Calu3 (cell line): ENCODE data around the gene PPAN. TPM values are rescaled to one million over a fixed set of nuclear protein-coding genes. Genes with fewer than 3 reads are reported as not detected.
A peak's percentile ranks its signal among the peaks of the same experiment; 100 is the strongest.

ENCODE experiments used
- Bru-seq: library from RNA; stranded (reverse); fragments of 400-500 nt; gene quantifications from one replicate; lab custom pipeline; 2021; lab: Mats Ljungman, UMichigan
- BruChase-seq, 2 experiments: library from RNA; stranded (reverse); fragments of 400-500 nt; gene quantifications; one replicate each; lab custom pipeline; 2021; lab: Mats Ljungman, UMichigan
- BruUV-seq: library from RNA; stranded (reverse); fragments of 400-500 nt; replicated peaks from 2 replicates; lab custom pipeline; 2021; lab: Mats Ljungman, UMichigan
- CTCF ChIA-PET: fragments of 300-600 bp; sonication (Branson Sonifier 250); formaldehyde crosslinking; loops from one replicate; lab custom pipeline; 2022; ENCODE audit warnings: antibody characterized with exemption; lab: Charles Lee
- DNase-seq: peaks from one replicate; pipeline ENCODE4 v3.0.0; 2022
- H3K27ac Mint-ChIP-seq: one replicate; pipeline ENCODE4 v1.8.0; 2022; ENCODE audit warnings: mixed read lengths; ENCODE audit not compliant: unreplicated experiment
- H3K27me3 Mint-ChIP-seq: one replicate; pipeline ENCODE4 v1.8.0; 2022; ENCODE audit warnings: mixed read lengths; ENCODE audit not compliant: unreplicated experiment
- H3K36me3 Mint-ChIP-seq: one replicate; pipeline ENCODE4 v1.8.0; 2022; ENCODE audit warnings: mild to moderate bottlenecking, moderate library complexity, mixed read lengths; ENCODE audit not compliant: insufficient read depth, unreplicated experiment
- H3K4me1 Mint-ChIP-seq: one replicate; pipeline ENCODE4 v1.8.0; 2022; ENCODE audit warnings: mild to moderate bottlenecking, low read depth, mixed read lengths; ENCODE audit not compliant: unreplicated experiment
- H3K4me3 Mint-ChIP-seq: one replicate; pipeline ENCODE4 v1.8.0; 2022; ENCODE audit warnings: mild to moderate bottlenecking, low read depth, moderate library complexity, mixed read lengths; ENCODE audit not compliant: unreplicated experiment
- H3K9me3 Mint-ChIP-seq: one replicate; pipeline ENCODE4 v1.8.0; 2022; ENCODE audit warnings: low read depth, mixed read lengths; ENCODE audit not compliant: unreplicated experiment
- CTCF ChIP-seq: fragments of 200-600 bp; IDR thresholded peaks from one replicate; pipeline ENCODE4 v1.8.0; 2022; ENCODE audit warnings: antibody characterized with exemption; ENCODE audit not compliant: unreplicated experiment
- intact Hi-C: fragments of 100-400 bp; cut with micrococcal nuclease; formaldehyde crosslinking; loops from one replicate; pipeline ENCODE4 v1.10.0; 2022; ENCODE audit not compliant: unreplicated experiment
- long read RNA-seq: library from polyadenylated mRNA; stranded (forward); transcript quantifications from one replicate; pipeline ENCODE4 v2.0.0, GENCODE V29; 2022
- total RNA-seq: library from RNA; stranded (reverse); gene quantifications from 2 replicates; pipeline ENCODE4 v1.2.3, GENCODE V29; 2022

PPAN gene
- total RNA-seq (52.2 and 56.4 TPM in 2 replicates), Bru-seq, nascent RNA (percentile 76 among the genes with signal in this experiment), BruChase-seq, experiment 1, labeled RNA remaining after a 6-hour chase (percentile 95 among the genes with signal in this experiment), BruChase-seq, experiment 2, labeled RNA remaining after a 2-hour chase (percentile 95 among the genes with signal in this experiment)
- long read RNA-seq, transcript PPAN-202 (11 exons, 1,575 nt) = minor isoform, 6 of 66 reads
- long read RNA-seq, transcript PPAN-201 (12 exons, 1,657 nt) = major isoform, 54 of 66 reads
- long read RNA-seq, partial matches to known transcripts = 0 of 66 reads
- long read RNA-seq, other reads (novel, unspliced or antisense) = 6 of 66 reads

DNA sequence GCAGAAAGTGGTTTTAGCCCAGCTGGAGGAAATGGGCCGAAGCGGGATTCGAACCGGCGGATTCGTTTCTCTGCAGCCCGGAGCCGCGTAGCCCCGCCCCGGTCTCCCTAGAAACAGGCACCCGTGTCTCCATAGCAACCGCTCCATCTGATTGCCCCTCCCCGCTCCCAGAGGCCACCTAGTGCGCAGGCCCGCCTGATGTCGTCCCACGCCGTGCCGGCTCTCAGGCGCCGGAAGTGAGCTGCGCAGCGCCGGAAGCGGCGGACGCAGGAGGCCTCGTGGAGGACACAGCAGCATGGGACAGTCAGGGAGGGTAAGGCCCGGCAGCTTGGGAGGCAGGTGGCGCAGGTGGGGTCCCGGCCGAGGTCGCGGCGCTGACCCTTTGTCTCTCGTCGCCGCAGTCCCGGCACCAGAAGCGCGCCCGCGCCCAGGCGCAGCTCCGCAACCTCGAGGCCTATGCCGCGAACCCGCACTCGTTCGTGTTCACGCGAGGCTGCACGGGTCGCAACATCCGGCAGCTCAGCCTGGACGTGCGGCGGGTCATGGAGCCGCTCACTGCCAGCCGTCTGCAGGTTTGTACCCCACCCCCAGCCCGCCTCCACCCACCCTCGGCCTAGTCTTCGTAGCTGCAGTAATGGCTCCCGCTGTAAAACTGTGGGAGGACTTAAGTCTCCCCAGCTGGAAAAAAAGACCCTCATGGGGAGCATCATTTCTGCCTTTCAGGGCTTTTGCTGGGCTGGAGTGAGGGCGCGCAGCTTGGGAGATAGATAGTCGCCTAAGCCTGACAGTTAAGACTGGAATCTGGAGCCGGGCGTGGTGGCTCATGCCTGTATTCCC, at the start of gene PPAN:
TSS of gene PPAN (plus strand) at position 263 of the 837 bp plus-strand sequence. CDS start at position 296, 33 bp downstream.
- Mint-ChIP-seq H3K27ac (peak within 1 kb of the TSS; percentile 68), H3K36me3 (peaks cover 43% of the 10 kb centered on the region), H3K9me3 (no peaks in the 10 kb centered on the region), H3K27me3 (peaks cover 14% of the 10 kb centered on the region), H3K4me1 (peaks cover 18% of the 10 kb centered on the region), H3K4me3 (peak within 1 kb of the TSS; percentile 84)
- no TSS peak for BruUV-seq
- TF ChIP-seq CTCF = no peak
- CTCF ChIA-PET = interaction anchor here (0.8 to 1.4 kb wide), 2 partner anchors 10 to 145 kb away, joined by 3 to 4 read pairs; no protein-coding TSS in a partner anchor
- intact Hi-C loops = no loop called here
- peak; percentile 94 for DNase-seq

DNA sequence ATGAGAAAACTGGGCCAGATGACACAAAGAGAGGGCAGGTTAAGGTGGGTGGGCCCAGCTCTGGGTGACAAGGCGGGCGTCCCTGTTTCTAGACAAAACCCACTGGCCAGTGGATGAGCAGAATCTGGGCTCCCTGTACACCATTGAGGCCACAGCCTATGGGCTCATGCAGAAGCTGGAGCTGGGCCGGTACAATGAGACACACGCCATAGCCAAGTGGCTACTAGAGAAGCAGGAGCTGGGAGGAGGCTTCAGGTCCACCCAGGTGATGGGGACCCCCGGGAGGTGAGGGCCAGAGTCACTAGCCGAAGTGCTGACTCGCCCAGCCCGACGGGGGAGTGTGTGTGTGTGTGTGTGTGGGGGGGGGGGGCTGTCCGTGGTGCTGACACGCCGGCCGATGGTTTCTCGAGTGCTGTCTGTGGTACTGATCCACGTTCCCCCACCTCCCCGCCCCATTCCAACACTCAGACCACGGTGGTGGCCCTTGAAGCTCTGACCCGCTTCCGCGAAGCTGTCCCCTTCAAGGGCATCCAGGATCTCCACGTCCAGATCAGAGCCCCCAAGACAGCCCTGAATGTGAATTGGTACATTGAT, 44.3 kb upstream of the PPAN start:
- TF ChIP-seq CTCF = no peak
- Mint-ChIP-seq H3K27ac (no peak overlapping the region), H3K36me3 (no peaks in the 10 kb centered on the region), H3K27me3 (no peaks in the 10 kb centered on the region), H3K4me3 (no peak overlapping the region), H3K4me1 (no peaks in the 10 kb centered on the region), H3K9me3 (no peaks in the 10 kb centered on the region)
- CTCF ChIA-PET = interaction anchor here (0.6 to 0.7 kb wide), 2 partner anchors 53 to 164 kb away, joined by 3 to 5 read pairs; no protein-coding TSS in a partner anchor
- no peak for DNase-seq
- BruUV-seq = no TSS peak
- intact Hi-C loops = no loop called here

DNA sequence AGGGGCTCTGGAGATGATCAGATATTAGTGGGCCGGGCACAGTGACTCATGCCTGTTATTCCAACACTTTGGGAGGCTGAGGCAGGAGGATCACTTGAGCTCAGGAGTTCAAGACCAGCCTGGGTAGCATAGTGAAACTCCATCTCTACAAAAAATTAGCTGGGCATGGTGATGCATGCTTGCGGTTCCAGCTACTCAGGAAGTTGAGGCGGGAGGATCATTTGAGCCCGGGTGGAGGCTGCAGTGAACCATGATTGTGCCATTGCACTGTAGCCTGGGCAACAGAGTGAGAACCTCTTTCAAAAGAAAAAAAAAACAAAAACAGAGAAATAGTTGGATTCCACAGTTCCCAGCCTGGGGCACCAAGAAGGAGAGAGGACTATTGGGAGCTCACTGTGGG, 38.0 kb upstream of the PPAN start:
- no peaks in the 10 kb centered on the region for H3K4me1 Mint-ChIP-seq
- BruUV-seq = no TSS peak
- intact Hi-C loops = no loop called here
- H3K27ac Mint-ChIP-seq = no peak overlapping the region
- no peaks in the 10 kb centered on the region for H3K36me3 Mint-ChIP-seq
- H3K27me3 Mint-ChIP-seq = peaks cover 8% of the 10 kb centered on the region
- DNase-seq = no peak
- H3K9me3 Mint-ChIP-seq = no peaks in the 10 kb centered on the region
- H3K4me3 Mint-ChIP-seq = no peak overlapping the region
- CTCF ChIA-PET = no interaction called here
- TF ChIP-seq CTCF = no peak

DNA sequence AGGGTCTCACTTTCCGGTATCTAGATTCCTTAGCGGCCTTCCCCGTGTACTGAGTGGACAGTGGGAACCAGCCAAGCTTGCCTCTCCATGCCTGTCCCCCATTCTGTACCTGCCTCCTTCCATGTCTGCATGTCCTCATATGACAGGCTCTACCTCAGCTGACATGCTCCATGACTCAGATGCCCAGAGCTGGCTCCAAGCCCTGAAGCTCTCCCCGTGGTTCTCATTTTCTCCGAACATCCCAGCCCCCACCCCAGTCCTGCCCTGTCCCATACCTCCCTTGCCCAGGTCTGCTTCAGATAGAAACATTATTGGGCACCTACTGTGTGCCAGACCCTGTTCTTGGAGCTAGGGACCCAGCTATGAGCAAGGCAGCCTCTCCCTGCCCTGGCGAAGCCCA, 37.1 kb upstream of the PPAN start:
- CTCF ChIA-PET = interaction anchor here (0.5 to 0.7 kb wide), 2 partner anchors 68 to 1328 kb away, joined by 3 to 4 read pairs; no protein-coding TSS in a partner anchor
- DNase-seq = no peak
- H3K27me3 Mint-ChIP-seq = peaks cover 8% of the 10 kb centered on the region
- TF ChIP-seq CTCF = no peak
- no TSS peak for BruUV-seq
- H3K27ac Mint-ChIP-seq = no peak overlapping the region
- no peaks in the 10 kb centered on the region for H3K9me3 Mint-ChIP-seq
- intact Hi-C loops = no loop called here
- H3K36me3 Mint-ChIP-seq = no peaks in the 10 kb centered on the region
- no peak overlapping the region for H3K4me3 Mint-ChIP-seq
- no peaks in the 10 kb centered on the region for H3K4me1 Mint-ChIP-seq
